ENCODE results near the gene CEACAM6.
"Not testable (repeated sequence)": the region's sequence is repeated elsewhere in the genome, so short reads cannot be mapped to it uniquely, and the experiment has no call there.

Gene CEACAM6

GRCh38 chr19:41755328-41755913, at the start of gene CEACAM6:
TSS of gene CEACAM6 (plus strand) at chr19:41755530. CDS start at chr19:41755639, 109 bp downstream.
- no peak for DNase-seq (ENCODE audit: low read depth)

- DNase-seq (ENCODE audit: low read depth) = peak; percentile 47
Observed at GRCh38 chr19:41706741-41707501, 48.4 kb upstream of the CEACAM6 start.

GRCh38 chr19:41707502-41707812, 47.9 kb upstream of the CEACAM6 start:
- no peak for DNase-seq (ENCODE audit: low read depth)

GRCh38 chr19:41707871-41708371, 47.4 kb upstream of the CEACAM6 start:
- DNase-seq (ENCODE audit: low read depth) = no peak

GRCh38 chr19:41708481-41708880, 46.8 kb upstream of the CEACAM6 start, which contains the start of gene CEACAM5:
TSS of gene CEACAM5 (plus strand) at chr19:41708626. CDS start at chr19:41708732, 106 bp downstream.
- no peak for DNase-seq (ENCODE audit: low read depth)

GRCh38 chr19:41709516-41709915, 45.8 kb upstream of the CEACAM6 start:
- not testable (repeated sequence) for DNase-seq (ENCODE audit: low read depth)

- DNase-seq (ENCODE audit: low read depth) = no peak
Observed at GRCh38 chr19:41709951-41710645, 45.2 kb upstream of the CEACAM6 start.

GRCh38 chr19:41711376-41712261, 43.7 kb upstream of the CEACAM6 start:
- DNase-seq (ENCODE audit: low read depth) = no peak

GRCh38 chr19:41714598-41714997, 40.7 kb upstream of the CEACAM6 start:
- no peak for DNase-seq (ENCODE audit: low read depth)

- DNase-seq (ENCODE audit: low read depth) = no peak
Observed at GRCh38 chr19:41718761-41719160, 36.6 kb upstream of the CEACAM6 start.

- no peak for DNase-seq (ENCODE audit: low read depth)
Observed at GRCh38 chr19:41720103-41720502, 35.2 kb upstream of the CEACAM6 start.

GRCh38 chr19:41726493-41726892, 28.8 kb upstream of the CEACAM6 start:
- DNase-seq (ENCODE audit: low read depth) = no peak

GRCh38 chr19:41734156-41734555, 21.2 kb upstream of the CEACAM6 start:
- DNase-seq (ENCODE audit: low read depth) = no peak

GRCh38 chr19:41734585-41734984, 20.7 kb upstream of the CEACAM6 start:
- no peak for DNase-seq (ENCODE audit: low read depth)

GRCh38 chr19:41735071-41735600, 20.2 kb upstream of the CEACAM6 start:
- no peak for DNase-seq (ENCODE audit: low read depth)

GRCh38 chr19:41739361-41739760, 16.0 kb upstream of the CEACAM6 start:
- DNase-seq (ENCODE audit: low read depth) = no peak

- DNase-seq (ENCODE audit: low read depth) = no peak
Observed at GRCh38 chr19:41740415-41741243, 14.7 kb upstream of the CEACAM6 start.

- DNase-seq (ENCODE audit: low read depth) = no peak
Observed at GRCh38 chr19:41741244-41741554, 14.1 kb upstream of the CEACAM6 start.

GRCh38 chr19:41744850-41745249, 10.5 kb upstream of the CEACAM6 start:
- DNase-seq (ENCODE audit: low read depth) = no peak

- no peak for DNase-seq (ENCODE audit: low read depth)
Observed at GRCh38 chr19:41745756-41746155, 9.6 kb upstream of the CEACAM6 start.

Data from stimulated activated CD8-positive, alpha-beta memory T cell treated with anti-CD3 and anti-CD28 coated beads, Interleukin-12 subunit alpha, Interleukin-12 subunit beta, amount 100 ng/mL, for 1 hour (primary cell).